Tibial artery (tissue), 4 donors: ENCODE measurements around the gene CTR9.

Experiments
- DNase-seq, 2 donors: peaks; one replicate each; pipeline ENCODE4 v3.0.0-alpha.2; 2019
- H3K27ac ChIP-seq, 2 donors: fragments of 200-600 bp; sonication (generic) in 1 of 2; 1 replicate in 1 of 2; 2 replicates in 1 of 2; pipeline ENCODE4 v1.5.1; 2018 to 2019; ENCODE audit warnings: mild to moderate bottlenecking in 1 of 2
- H3K27me3 ChIP-seq, 2 donors: fragments of 200-600 bp; sonication (generic) in 1 of 2; one replicate each; pipeline versions ENCODE4 v1.5.1 to v1.6.0; 2016 to 2019
- H3K36me3 ChIP-seq, 3 donors: fragments of 200-600 bp; sonication (generic) in 2 of 3; one replicate each; pipeline ENCODE4 v1.5.1; 2016 to 2019; ENCODE audit warnings: mild to moderate bottlenecking in 2 of 3
- H3K4me1 ChIP-seq, 4 donors: fragments of 200-600 bp; sonication (generic) in 2 of 4; 1 replicate in 3 of 4; 2 replicates in 1 of 4; pipeline ENCODE4 v1.5.1; 2016 to 2019
- H3K4me3 ChIP-seq, 2 donors: fragments of 200-600 bp; sonication (generic) in 1 of 2; 1 replicate in 1 of 2; 2 replicates in 1 of 2; pipeline ENCODE4 v1.5.1; 2018 to 2019; ENCODE audit warnings: mild to moderate bottlenecking in 2 of 2
- H3K9me3 ChIP-seq, 3 donors: fragments of 200-600 bp; sonication (generic) in 1 of 3; one replicate each; pipeline ENCODE4 v1.5.1; 2016 to 2019
- CTCF ChIP-seq, 2 experiments: fragments of 200-600 bp in 1 of 2; fragments of 450-650 bp in 1 of 2; IDR thresholded peaks; one replicate each; pipeline ENCODE4 v1.5.1; 2017 to 2019; ENCODE audit warnings: antibody characterized with exemption in 2 of 2, mild to moderate bottlenecking in 1 of 2, moderate library complexity in 1 of 2
- intact Hi-C: fragments of 100-400 bp; cut with DNase I; formaldehyde crosslinking; loops from one replicate; pipeline ENCODE4 v1.15.0; 2023; ENCODE audit warnings: low total_unique reads

The CTR9 gene

GRCh38 chr11:10716122-10716521 lies 34.9 kb upstream of the CTR9 start:
- no peak for TF ChIP-seq CTCF (IDR thresholded peaks at IDR 0.05)
- no peaks in the 10 kb centered on the region for H3K4me1 ChIP-seq
- no peak overlapping the region for H3K27ac ChIP-seq
- no peaks in the 10 kb centered on the region for H3K36me3 ChIP-seq
- H3K4me3 ChIP-seq = no peak overlapping the region
- no peak for DNase-seq
- H3K9me3 ChIP-seq = no peaks in the 10 kb centered on the region
- intact Hi-C loops = no loop called here
- no peaks in the 10 kb centered on the region for H3K27me3 ChIP-seq

- TF ChIP-seq CTCF (IDR thresholded peaks at IDR 0.05) = no peak
- intact Hi-C loops = no loop called here
- no peak overlapping the region for H3K27ac ChIP-seq
Observed at GRCh38 chr11:10716543-10717259, 34.3 kb upstream of the CTR9 start.

GRCh38 chr11:10719616-10720015 lies 31.4 kb upstream of the CTR9 start:
- Histone ChIP-seq H3K4me3 (no peak overlapping the region), H3K4me1 (no peaks in the 10 kb centered on the region), H3K27me3 (no peaks in the 10 kb centered on the region), H3K27ac (no peak overlapping the region), H3K36me3 (no peaks in the 10 kb centered on the region), H3K9me3 (no peaks in the 10 kb centered on the region)
- DNase-seq = no peak
- no peak for TF ChIP-seq CTCF (IDR thresholded peaks at IDR 0.05)
- intact Hi-C loops = no loop called here

More at GRCh38 chr11:10716543-10717259, 34.3 kb upstream of the CTR9 start:
- no peaks in the 10 kb centered on the region for H3K36me3 ChIP-seq
- no peak overlapping the region for H3K4me3 ChIP-seq
- no peaks in the 10 kb centered on the region for H3K27me3 ChIP-seq
- no peaks in the 10 kb centered on the region for H3K9me3 ChIP-seq
- DNase-seq = no peak
- no peaks in the 10 kb centered on the region for H3K4me1 ChIP-seq

GRCh38 chr11:10720881-10721376 lies 30.1 kb upstream of the CTR9 start:
- H3K36me3 ChIP-seq = no peaks in the 10 kb centered on the region
- intact Hi-C loops = no loop called here
- TF ChIP-seq CTCF (IDR thresholded peaks at IDR 0.05) = no peak
- no peaks in the 10 kb centered on the region for H3K27me3 ChIP-seq
- DNase-seq = no peak
- no peak overlapping the region for H3K27ac ChIP-seq
- no peak overlapping the region for H3K4me3 ChIP-seq
- no peaks in the 10 kb centered on the region for H3K4me1 ChIP-seq
- no peaks in the 10 kb centered on the region for H3K9me3 ChIP-seq

GRCh38 chr11:10722307-10722706 lies 28.7 kb upstream of the CTR9 start:
- Histone ChIP-seq H3K27ac (no peak overlapping the region), H3K36me3 (no peaks in the 10 kb centered on the region), H3K27me3 (no peaks in the 10 kb centered on the region), H3K4me1 (no peaks in the 10 kb centered on the region), H3K9me3 (no peaks in the 10 kb centered on the region), H3K4me3 (no peak overlapping the region)
- no peak for DNase-seq
- TF ChIP-seq CTCF (IDR thresholded peaks at IDR 0.05) = no peak
- intact Hi-C loops = no loop called here
